Activated CD4-positive, alpha-beta T cell treated with anti-CD3 and anti-CD28 coated beads, Interleukin-2, Interleukin-6, amounts not matched to agents 100 ng/mL and 50 ng/mL, durations not matched to agents 16 hours and 8 hours (primary cell): ENCODE measurements around the gene KIF5C.
"Not testable (repeated sequence)": the region's sequence is repeated elsewhere in the genome, so short reads cannot be mapped to it uniquely, and the experiment has no call there.

Experiments used
- DNase-seq: peaks from one replicate; pipeline ENCODE4 v3.0.0-alpha.2; 2020

The KIF5C gene

GRCh38 chr2:148874868-148875341, at the start of gene KIF5C:
Gene KIF5C, plus strand, starts transcription at chr2:148875227. Its CDS starts 391 bp downstream, at chr2:148875618.
- peak; percentile 95 for DNase-seq

- DNase-seq = no peak
Measured at GRCh38 chr2:148826791-148827190, 48.2 kb upstream of the KIF5C start.

GRCh38 chr2:148828941-148829340, 46.1 kb upstream of the KIF5C start:
- DNase-seq = no peak

GRCh38 chr2:148829618-148830017, 45.4 kb upstream of the KIF5C start:
- no peak for DNase-seq

- DNase-seq = no peak
Measured at GRCh38 chr2:148832637-148833036, 42.4 kb upstream of the KIF5C start.

- no peak for DNase-seq
Measured at GRCh38 chr2:148842050-148842449, 33.0 kb upstream of the KIF5C start.

GRCh38 chr2:148848146-148848545, 26.9 kb upstream of the KIF5C start:
- DNase-seq = no peak

GRCh38 chr2:148853458-148853857, 21.6 kb upstream of the KIF5C start:
- DNase-seq = no peak

GRCh38 chr2:148860037-148860436, 15.0 kb upstream of the KIF5C start:
- no peak for DNase-seq

GRCh38 chr2:148861367-148861766, 13.7 kb upstream of the KIF5C start:
- no peak for DNase-seq

GRCh38 chr2:148862478-148862877, 12.5 kb upstream of the KIF5C start:
- not testable (repeated sequence) for DNase-seq

GRCh38 chr2:148865512-148865911, 9.5 kb upstream of the KIF5C start:
- no peak for DNase-seq

- DNase-seq = no peak
Measured at GRCh38 chr2:148866091-148866490, 8.9 kb upstream of the KIF5C start.

GRCh38 chr2:148867079-148867769, 7.8 kb upstream of the KIF5C start:
- no peak for DNase-seq

- DNase-seq = no peak
Measured at GRCh38 chr2:148875387-148876051, 492 bp downstream of the KIF5C start.

GRCh38 chr2:148876202-148876594, 1.2 kb downstream of the KIF5C start:
- no peak for DNase-seq

GRCh38 chr2:148876595-148877402, 1.8 kb downstream of the KIF5C start:
- DNase-seq = peak; percentile 81

- DNase-seq = no peak
Measured at GRCh38 chr2:148877403-148877740, 2.3 kb downstream of the KIF5C start.

- DNase-seq = no peak
Measured at GRCh38 chr2:148880636-148881035, 5.6 kb downstream of the KIF5C start.

GRCh38 chr2:148882051-148882450, 7.0 kb downstream of the KIF5C start:
- DNase-seq = no peak

GRCh38 chr2:148885209-148885608, 10.2 kb downstream of the KIF5C start:
- DNase-seq = no peak

- DNase-seq = no peak
Measured at GRCh38 chr2:148885988-148886387, 11.0 kb downstream of the KIF5C start.

- DNase-seq = no peak
Measured at GRCh38 chr2:148887350-148888002, 12.4 kb downstream of the KIF5C start.
